SK-N-SH (cell line): ENCODE results near the gene ADAMTS7.
"Not testable (repeated sequence)": the region's sequence is repeated elsewhere in the genome, so short reads cannot be mapped to it uniquely, and the experiment has no call there.

ENCODE experiments used
- CTCF ChIP-seq: fragments of 200-600 bp; sonication (generic); IDR thresholded peaks from 2 replicates; pipeline ENCODE4 v1.6.1; 2017; ENCODE audit warnings: antibody characterized with exemption, mild to moderate bottlenecking, moderate library complexity
- EP300 ChIP-seq, 2 experiments: IDR thresholded peaks; 2 replicates each; pipeline versions ENCODE4 v1.4.0 to v1.6.1; 2012; ENCODE audit warnings: borderline replicate concordance in 1 of 2, low read depth in 1 of 2, low read length in 1 of 2
- EZH2phosphoT487 ChIP-seq: fragments of 200-600 bp; sonication (generic); IDR thresholded peaks from 2 replicates; pipeline ENCODE4 v1.6.1; 2017; ENCODE audit warnings: low read depth, mixed run types, mild to moderate bottlenecking, antibody characterized with exemption, moderate library complexity, borderline replicate concordance
- FOXM1 ChIP-seq: IDR thresholded peaks from 2 replicates; pipeline ENCODE4 v1.4.0; 2012; ENCODE audit warnings: low read depth, mild to moderate bottlenecking
- MAX ChIP-seq: IDR thresholded peaks from 2 replicates; pipeline ENCODE4 v1.4.0; 2012; ENCODE audit warnings: low read depth
- POLR2AphosphoS5 ChIP-seq: IDR thresholded peaks from 2 replicates; pipeline ENCODE4 v1.6.1; 2012; ENCODE audit warnings: low read depth, low read length
- RCOR1 ChIP-seq: fragments of 150-350 bp; IDR thresholded peaks from 2 replicates; pipeline ENCODE4 v1.6.1; 2017; ENCODE audit warnings: antibody characterized with exemption, low read length
- RFX5 ChIP-seq: IDR thresholded peaks from 2 replicates; pipeline ENCODE4 v1.6.1; 2012; ENCODE audit warnings: mild to moderate bottlenecking, improper control_type of control experiment, low read length

GRCh38 chr15:78728427-78728826, 82.8 kb downstream of the ADAMTS7 start:
- not testable (repeated sequence) for TF ChIP-seq RCOR1; FOXM1; CTCF; EP300 (IDR thresholded peaks at IDR 0.05; ENCODE audit: borderline replicate concordance in 1 of 2, low read depth in 1 of 2, low read length in 1 of 2); MAX; EZH2phosphoT487; RFX5; POLR2AphosphoS5
